Measurements from ENCODE around the gene SCYGR3.

- TF ChIP-seq CTCF (IDR thresholded peaks at IDR 0.05) (no peak), EZH2 (IDR thresholded peaks at IDR 0.05; ENCODE audit: borderline replicate concordance, insufficient read depth, low read depth, low read length, poor library complexity, severe bottlenecking) (no peak)
These were observed 37.8 kb downstream of the SCYGR3 start for GRCh38 chr2:227576812-227577211.

Data from B cell (primary cell).